ENCODE results near the gene SLC32A1.

DNA sequence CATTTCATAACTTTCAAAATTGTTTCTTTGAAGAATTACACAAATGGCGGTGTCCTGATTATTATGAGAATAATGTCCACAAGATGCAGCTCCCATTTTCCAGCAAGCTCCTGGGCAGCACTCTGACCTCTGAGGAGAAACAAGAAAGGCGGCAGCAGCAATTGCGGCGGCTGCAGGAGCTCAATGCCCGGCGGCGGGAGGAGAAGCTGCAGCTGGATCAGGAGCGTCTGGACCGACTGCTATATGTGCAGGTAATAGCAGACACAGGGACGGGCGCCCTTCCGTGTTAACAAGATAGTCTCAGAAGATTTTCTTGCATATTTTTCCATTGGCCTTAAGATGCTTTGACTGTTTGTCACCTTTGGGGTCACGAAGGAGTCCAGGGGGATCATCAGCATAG, 30.6 kb downstream of the SLC32A1 start:
- TF ChIP-seq, protein P1, sequence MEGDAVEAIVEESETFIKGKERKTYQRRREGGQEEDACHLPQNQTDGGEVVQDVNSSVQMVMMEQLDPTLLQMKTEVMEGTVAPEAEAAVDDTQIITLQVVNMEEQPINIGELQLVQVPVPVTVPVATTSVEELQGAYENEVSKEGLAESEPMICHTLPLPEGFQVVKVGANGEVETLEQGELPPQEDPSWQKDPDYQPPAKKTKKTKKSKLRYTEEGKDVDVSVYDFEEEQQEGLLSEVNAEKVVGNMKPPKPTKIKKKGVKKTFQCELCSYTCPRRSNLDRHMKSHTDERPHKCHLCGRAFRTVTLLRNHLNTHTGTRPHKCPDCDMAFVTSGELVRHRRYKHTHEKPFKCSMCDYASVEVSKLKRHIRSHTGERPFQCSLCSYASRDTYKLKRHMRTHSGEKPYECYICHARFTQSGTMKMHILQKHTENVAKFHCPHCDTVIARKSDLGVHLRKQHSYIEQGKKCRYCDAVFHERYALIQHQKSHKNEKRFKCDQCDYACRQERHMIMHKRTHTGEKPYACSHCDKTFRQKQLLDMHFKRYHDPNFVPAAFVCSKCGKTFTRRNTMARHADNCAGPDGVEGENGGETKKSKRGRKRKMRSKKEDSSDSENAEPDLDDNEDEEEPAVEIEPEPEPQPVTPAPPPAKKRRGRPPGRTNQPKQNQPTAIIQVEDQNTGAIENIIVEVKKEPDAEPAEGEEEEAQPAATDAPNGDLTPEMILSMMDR (IDR thresholded peaks at IDR 0.05) = no peak
- TF ChIP-seq, protein P2, sequence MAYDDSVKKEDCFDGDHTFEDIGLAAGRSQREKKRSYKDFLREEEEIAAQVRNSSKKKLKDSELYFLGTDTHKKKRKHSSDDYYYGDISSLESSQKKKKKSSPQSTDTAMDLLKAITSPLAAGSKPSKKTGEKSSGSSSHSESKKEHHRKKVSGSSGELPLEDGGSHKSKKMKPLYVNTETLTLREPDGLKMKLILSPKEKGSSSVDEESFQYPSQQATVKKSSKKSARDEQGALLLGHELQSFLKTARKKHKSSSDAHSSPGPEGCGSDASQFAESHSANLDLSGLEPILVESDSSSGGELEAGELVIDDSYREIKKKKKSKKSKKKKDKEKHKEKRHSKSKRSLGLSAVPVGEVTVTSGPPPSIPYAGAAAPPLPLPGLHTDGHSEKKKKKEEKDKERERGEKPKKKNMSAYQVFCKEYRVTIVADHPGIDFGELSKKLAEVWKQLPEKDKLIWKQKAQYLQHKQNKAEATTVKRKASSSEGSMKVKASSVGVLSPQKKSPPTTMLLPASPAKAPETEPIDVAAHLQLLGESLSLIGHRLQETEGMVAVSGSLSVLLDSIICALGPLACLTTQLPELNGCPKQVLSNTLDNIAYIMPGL (CRISPR knock-in tag; IDR thresholded peaks at IDR 0.05) = no peak
- TF ChIP-seq TEAD4 (CRISPR knock-in tag; IDR thresholded peaks at IDR 0.05) = no peak
- TF ChIP-seq, protein P3, sequence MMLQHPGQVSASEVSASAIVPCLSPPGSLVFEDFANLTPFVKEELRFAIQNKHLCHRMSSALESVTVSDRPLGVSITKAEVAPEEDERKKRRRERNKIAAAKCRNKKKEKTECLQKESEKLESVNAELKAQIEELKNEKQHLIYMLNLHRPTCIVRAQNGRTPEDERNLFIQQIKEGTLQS (CRISPR knock-in tag; conservative IDR thresholded peaks at IDR 0.05) = no peak

All from WTC11 (cell line).